PC-3 (cell line): Measurements from ENCODE around the gene ANGPTL7. TPM values are rescaled to one million over a fixed set of nuclear protein-coding genes. Genes with fewer than 3 reads are reported as not detected.

Source experiments
- ATAC-seq: fragments of 200-7000 bp; cut with Tn5 transposase; 2 replicates; pipeline ENCODE4 v1.9.1; 2020; ENCODE audit warnings: mild to moderate bottlenecking, moderate library complexity
- BruUV-seq: library from RNA; stranded (reverse); fragments of 400-500 nt; replicated peaks from 2 replicates; lab custom pipeline; 2021; lab: Mats Ljungman, UMichigan
- CTCF ChIA-PET: fragments of 300-600 bp; sonication (Branson Sonifier 250); formaldehyde crosslinking; loops from one replicate; lab custom pipeline; 2022; ENCODE audit warnings: antibody characterized with exemption; lab: Charles Lee
- POLR2A ChIA-PET: fragments of 300-600 bp; sonication (Branson Sonifier 250); formaldehyde crosslinking; loops from one replicate; lab custom pipeline; 2022; ENCODE audit warnings: antibody characterized with exemption; ENCODE audit not compliant: unreplicated experiment; lab: Charles Lee
- DNase-seq: peaks from one replicate; pipeline ENCODE4 v3.0.0-alpha.2; 2015
- H2AFZ ChIP-seq: fragments of 300-600 bp; sonication (generic); 2 replicates; pipeline ENCODE4 v1.6.0; 2016; ENCODE audit warnings: antibody characterized with exemption, low read length
- H3F3A ChIP-seq: fragments of 300-600 bp; sonication (generic); one replicate; pipeline ENCODE4 v1.6.0; 2017; ENCODE audit warnings: antibody characterized with exemption, low read length, control low read depth, mild to moderate bottlenecking; ENCODE audit not compliant: unreplicated experiment
- H3K27ac ChIP-seq: fragments of 300-600 bp; sonication (generic); 2 replicates; pipeline ENCODE4 v1.5.1; 2016; ENCODE audit warnings: mild to moderate bottlenecking, low read length
- H3K27me3 ChIP-seq: fragments of 300-600 bp; sonication (generic); 2 replicates; pipeline ENCODE4 v1.6.1; 2016; ENCODE audit warnings: low read length, mixed read lengths
- H3K36me3 ChIP-seq: fragments of 300-600 bp; sonication (generic); 2 replicates; pipeline ENCODE4 v1.6.1; 2016; ENCODE audit warnings: low read depth, mixed run types, low read length, mixed read lengths
- H3K4me1 ChIP-seq: fragments of 300-600 bp; sonication (generic); 2 replicates; pipeline ENCODE4 v1.5.1; 2016; ENCODE audit warnings: low read length; ENCODE audit not compliant: insufficient read depth
- H3K4me2 ChIP-seq: fragments of 300-600 bp; sonication (generic); 2 replicates; pipeline ENCODE4 v1.6.0; 2016; ENCODE audit warnings: low read length
- H3K4me3 ChIP-seq: fragments of 300-600 bp; sonication (generic); 2 replicates; pipeline ENCODE4 v1.5.1; 2016; ENCODE audit warnings: mild to moderate bottlenecking, low read length, mixed read lengths
- H3K79me2 ChIP-seq: fragments of 300-600 bp; sonication (generic); 2 replicates; pipeline ENCODE4 v1.6.1; 2017; ENCODE audit warnings: low read length, mixed read lengths
- H3K9ac ChIP-seq: fragments of 300-600 bp; sonication (generic); 2 replicates; pipeline ENCODE4 v1.6.0; 2016; ENCODE audit warnings: mild to moderate bottlenecking, low read length
- H3K9me2 ChIP-seq: fragments of 300-600 bp; sonication (generic); replicated peaks from 2 replicates; pipeline ENCODE4 v1.6.1; 2016; ENCODE audit warnings: mixed run types, low read length, mixed read lengths
- H3K9me3 ChIP-seq: fragments of 300-600 bp; sonication (generic); 2 replicates; pipeline ENCODE4 v1.6.1; 2016; ENCODE audit warnings: low read length, mixed read lengths
- H4K20me1 ChIP-seq: fragments of 300-600 bp; sonication (generic); 2 replicates; pipeline ENCODE4 v1.6.1; 2016; ENCODE audit warnings: low read length, mixed read lengths
- CTCF ChIP-seq: fragments of 300-600 bp; sonication (generic); conservative IDR thresholded peaks from 2 replicates; pipeline ENCODE4 v1.5.1; 2017; ENCODE audit warnings: antibody characterized with exemption, low read depth, mild to moderate bottlenecking, low read length
- EZH2 ChIP-seq: fragments of 300-600 bp; sonication (generic); IDR thresholded peaks from one replicate; pipeline ENCODE4 v1.6.1; 2017; ENCODE audit warnings: antibody characterized with exemption, mild to moderate bottlenecking, low read length; ENCODE audit not compliant: unreplicated experiment
- EZH2phosphoT487 ChIP-seq: fragments of 300-600 bp; sonication (generic); IDR thresholded peaks from 2 replicates; pipeline ENCODE4 v1.6.1; 2018; ENCODE audit warnings: mild to moderate bottlenecking, antibody characterized with exemption, low read length, borderline replicate concordance
- intact Hi-C: fragments of 100-400 bp; cut with micrococcal nuclease; formaldehyde crosslinking; loops from 2 replicates; pipeline ENCODE4 v1.9.0; 2023
- total RNA-seq: library from RNA; depleted of rRNA; stranded (reverse); fragments of >200 nt; gene quantifications from 2 replicates; pipeline ENCODE4 v1.2.3, GENCODE V29; 2014

ANGPTL7 gene
- total RNA-seq, 1 experiment from 2014 or later: not detected

DNA sequence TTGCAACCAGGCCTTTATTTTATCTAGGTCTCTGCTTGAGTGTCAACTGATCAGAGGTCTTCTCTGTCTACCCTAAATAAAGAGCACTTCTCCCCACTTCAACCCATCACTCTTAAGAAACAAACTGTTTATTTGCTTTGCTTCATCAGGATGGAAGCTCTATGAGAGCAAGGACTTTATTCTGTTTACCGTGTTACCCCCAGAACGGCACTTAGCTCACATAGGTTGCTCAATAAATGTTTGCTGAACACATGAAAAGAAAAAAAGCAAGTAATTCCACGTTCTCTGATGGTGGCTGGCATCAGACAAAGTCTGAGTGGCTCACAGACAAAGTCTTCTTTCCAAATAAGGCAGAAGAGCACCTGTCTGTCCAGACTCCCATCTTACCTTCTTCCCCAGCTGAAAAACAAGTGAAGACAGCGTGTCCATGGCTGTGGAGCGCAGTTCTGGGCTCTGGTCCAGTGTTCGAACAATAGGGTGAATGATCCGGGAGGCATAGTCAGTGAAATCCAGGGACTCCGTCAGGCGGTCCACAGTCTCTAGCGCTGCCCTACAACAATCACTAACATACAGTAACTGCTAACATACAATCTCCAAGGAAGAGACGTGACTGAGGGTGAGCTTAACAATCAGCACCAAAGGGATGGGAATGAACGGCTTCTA, 22.9 kb downstream of the ANGPTL7 start:
- CTCF ChIA-PET: no interaction called here
- H3K36me3 ChIP-seq: peaks cover 65% of the 10 kb centered on the region
- no peaks in the 10 kb centered on the region for H4K20me1 ChIP-seq
- H3K9ac ChIP-seq: no peak overlapping the region
- intact Hi-C loops: no loop called here
- H3K27me3 ChIP-seq: no peaks in the 10 kb centered on the region
- BruUV-seq: no TSS peak
- H2AFZ ChIP-seq: no peak overlapping the region
- no peak overlapping the region for H3K4me2 ChIP-seq
- H3F3A ChIP-seq: no peaks in the 10 kb centered on the region
- TF ChIP-seq CTCF: no peak
- no peak for TF ChIP-seq EZH2
- no peak for TF ChIP-seq EZH2phosphoT487
- no peak overlapping the region for H3K4me3 ChIP-seq
- POLR2A ChIA-PET: interaction anchor here (0.6 to 0.8 kb wide), 2 partner anchors 79 to 180 kb away, joined by 3 to 4 read pairs; no protein-coding TSS in a partner anchor
- ATAC-seq: no peak
- DNase-seq: no peak
- H3K79me2 ChIP-seq: no peaks in the 10 kb centered on the region
- H3K27ac ChIP-seq: no peak overlapping the region
- no peaks in the 10 kb centered on the region for H3K9me3 ChIP-seq
- H3K9me2 ChIP-seq: no peaks in the 10 kb centered on the region
- H3K4me1 ChIP-seq: no peaks in the 10 kb centered on the region

- ATAC-seq: no peak
- ChIA-PET CTCF (no interaction called here), POLR2A (no interaction called here)
- BruUV-seq: no TSS peak
- H2AFZ ChIP-seq: no peak overlapping the region
- TF ChIP-seq CTCF (no peak), EZH2phosphoT487 (no peak), EZH2 (no peak)
- DNase-seq: no peak
- H3K79me2 ChIP-seq: no peaks in the 10 kb centered on the region
- peaks cover 49% of the 10 kb centered on the region for H3K36me3 ChIP-seq
- H3K4me1 ChIP-seq: no peaks in the 10 kb centered on the region
- H3K27me3 ChIP-seq: no peaks in the 10 kb centered on the region
- H3K4me3 ChIP-seq: no peak overlapping the region
- no peaks in the 10 kb centered on the region for H3F3A ChIP-seq
- H4K20me1 ChIP-seq: no peaks in the 10 kb centered on the region
- no peaks in the 10 kb centered on the region for H3K9me2 ChIP-seq
- H3K4me2 ChIP-seq: no peak overlapping the region
- intact Hi-C loops: no loop called here
- H3K9me3 ChIP-seq: no peaks in the 10 kb centered on the region
- no peak overlapping the region for H3K27ac ChIP-seq
- H3K9ac ChIP-seq: no peak overlapping the region
Measured at GRCh38 chr1:11214698-11215380, 25.7 kb downstream of the ANGPTL7 start.
